GM21786 (cell line): ENCODE results near the gene CDC14B.

Experiments
- ATAC-seq: cut with Tn5 transposase; IDR thresholded peaks from one replicate; pipeline ENCODE4 v1.9.1; 2021; ENCODE audit not compliant: unreplicated experiment

Gene CDC14B

DNA sequence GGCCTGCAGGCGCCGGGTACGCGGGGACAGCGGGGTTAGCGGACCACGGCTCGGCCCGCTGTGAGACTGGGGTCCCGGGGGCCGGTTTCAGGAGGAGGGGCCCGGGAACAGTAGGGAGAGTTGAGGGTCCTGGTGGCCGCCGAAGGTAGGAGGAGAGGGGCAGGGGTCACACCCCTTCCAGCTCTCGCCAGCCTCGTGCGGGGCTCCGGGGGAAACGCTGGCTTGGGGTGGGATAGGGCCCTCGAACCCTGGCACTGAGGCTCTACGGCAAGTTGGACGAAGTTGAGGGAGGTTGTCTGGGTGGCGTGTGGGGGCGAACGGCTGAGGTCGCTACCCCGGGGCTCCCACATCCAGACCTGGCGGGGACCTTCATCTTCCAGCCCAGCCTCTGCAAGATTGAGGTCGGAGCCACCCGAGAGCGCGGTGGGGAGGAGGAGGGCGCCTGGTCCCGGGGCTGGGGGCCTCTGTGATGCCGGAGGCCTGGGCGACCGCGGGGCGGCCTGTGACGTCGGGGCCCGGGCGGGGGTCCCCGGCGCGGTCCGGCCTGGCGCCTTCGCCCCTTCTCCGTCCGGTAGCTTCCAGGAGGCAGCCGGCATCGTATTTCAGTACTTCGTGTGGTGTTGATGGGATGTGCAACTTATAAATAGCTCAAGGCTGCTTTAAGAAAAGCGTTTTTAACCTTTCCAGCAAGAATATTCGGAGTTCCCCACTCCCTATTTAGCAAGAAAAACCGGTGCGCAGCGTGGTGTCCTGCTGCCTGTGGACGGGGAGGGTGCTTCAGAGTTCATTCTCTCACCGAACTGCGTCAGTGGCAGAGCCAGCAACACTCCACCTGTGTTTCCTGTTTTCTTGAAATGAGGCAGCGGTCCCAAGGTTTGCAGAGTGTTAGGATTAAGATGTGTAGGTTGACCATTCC, 168.8 kb downstream of the CDC14B start:
- ATAC-seq = no peak
